ENCODE measurements around the gene CGREF1.

The CGREF1 gene

GRCh38 chr2:27071990-27072830, 46.7 kb downstream of the CGREF1 start:
- DNase-seq: peak; percentile 91

- DNase-seq: peak; percentile 96
These were observed 47.5 kb downstream of the CGREF1 start, which contains the start of gene OST4 for GRCh38 chr2:27071277-27071989. Gene OST4 (minus strand): TSS chr2:27071654.

- DNase-seq: no peak
These were observed 48.2 kb downstream of the CGREF1 start for GRCh38 chr2:27070653-27071276.

GRCh38 chr2:27069961-27070618, 48.8 kb downstream of the CGREF1 start:
- no peak for DNase-seq

GRCh38 chr2:27069436-27069835, 49.5 kb downstream of the CGREF1 start:
- no peak for DNase-seq

GRCh38 chr2:27067385-27067784, 51.5 kb downstream of the CGREF1 start:
- DNase-seq: no peak

GRCh38 chr2:27065128-27065527, 53.8 kb downstream of the CGREF1 start:
- no peak for DNase-seq

GRCh38 chr2:27060323-27060722, 58.6 kb downstream of the CGREF1 start:
- no peak for DNase-seq

- no peak for DNase-seq
These were observed 59.6 kb downstream of the CGREF1 start for GRCh38 chr2:27059141-27059820.

GRCh38 chr2:27058210-27058609, 60.7 kb downstream of the CGREF1 start:
- DNase-seq: no peak

GRCh38 chr2:27057184-27057583, 61.7 kb downstream of the CGREF1 start:
- DNase-seq: no peak

- no peak for DNase-seq
These were observed 64.2 kb downstream of the CGREF1 start for GRCh38 chr2:27054721-27055120.

GRCh38 chr2:27053776-27054175, 65.2 kb downstream of the CGREF1 start:
- no peak for DNase-seq

GRCh38 chr2:27053321-27053720, 65.6 kb downstream of the CGREF1 start:
- no peak for DNase-seq

- DNase-seq: no peak
These were observed 66.9 kb downstream of the CGREF1 start for GRCh38 chr2:27051902-27052645.

GRCh38 chr2:27050996-27051901, 67.7 kb downstream of the CGREF1 start, which contains the start of gene AGBL5:
Gene AGBL5 (plus strand): TSS chr2:27051668. CDS start chr2:27052959, 1,291 bp downstream.
- peak; percentile 97 for DNase-seq

All from femur (tissue), 1 donor.